ENCODE results near the gene TMEM128. TPM values are rescaled to one million over a fixed set of nuclear protein-coding genes. Genes with fewer than 3 reads are reported as not detected.

TMEM128 gene
- total RNA-seq, 1 experiment from 2014 or later: 21.5 TPM

DNA sequence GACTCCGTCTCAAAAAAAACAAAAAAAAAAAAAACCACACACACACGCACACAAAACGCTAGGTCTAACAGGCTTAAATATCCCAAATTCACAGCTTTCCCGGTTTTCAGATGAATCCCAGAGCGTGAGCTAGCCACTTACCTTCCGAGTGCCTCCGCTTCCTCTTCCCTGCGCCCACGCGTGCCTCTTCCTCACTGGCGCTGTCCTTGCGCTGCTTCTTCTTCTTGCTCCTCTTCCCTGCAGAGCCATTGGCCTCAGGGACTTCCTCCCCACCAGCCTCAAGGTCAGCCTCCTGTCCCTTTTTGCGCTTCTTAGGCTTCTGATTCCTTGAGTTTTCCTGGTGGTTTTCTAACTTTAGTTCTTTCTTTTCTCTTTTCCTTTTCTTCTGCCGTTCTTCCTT, 26.2 kb upstream of the TMEM128 start:
- no peaks in the 10 kb centered on the region for H3K9me3 ChIP-seq (ENCODE audit: control insufficient read depth, low read depth, low read length)
- H4K8ac ChIP-seq (replicated peaks; ENCODE audit: insufficient read length, low read depth, low read length): no peak overlapping the region
- Mint-ChIP-seq H3K27ac (peak overlapping the region in 1 of 3 experiments; percentile 40; a peak in 2 of 7 replicates), H3K9me3 (no peaks in the 10 kb centered on the region; a peak in 1 of 5 replicates), H3K4me1 (no peaks in the 10 kb centered on the region), H3K4me3 (no peak overlapping the region), H3K36me3 (ENCODE audit: insufficient read depth in 1 of 3, low read depth in 3 of 3) (peaks cover 34 to 85% (median 57%) of the 10 kb centered on the region in 3 experiments; a peak in 6 of 7 replicates), H3K27me3 (ENCODE audit: low read depth) (no peaks in the 10 kb centered on the region)
- no peaks in the 10 kb centered on the region for H3K27me3 ChIP-seq (ENCODE audit: insufficient read depth, low read length)
- no peak overlapping the region for H3K23ac ChIP-seq (ENCODE audit: insufficient read length, low read depth, low read length)
- TF ChIP-seq, protein P1, sequence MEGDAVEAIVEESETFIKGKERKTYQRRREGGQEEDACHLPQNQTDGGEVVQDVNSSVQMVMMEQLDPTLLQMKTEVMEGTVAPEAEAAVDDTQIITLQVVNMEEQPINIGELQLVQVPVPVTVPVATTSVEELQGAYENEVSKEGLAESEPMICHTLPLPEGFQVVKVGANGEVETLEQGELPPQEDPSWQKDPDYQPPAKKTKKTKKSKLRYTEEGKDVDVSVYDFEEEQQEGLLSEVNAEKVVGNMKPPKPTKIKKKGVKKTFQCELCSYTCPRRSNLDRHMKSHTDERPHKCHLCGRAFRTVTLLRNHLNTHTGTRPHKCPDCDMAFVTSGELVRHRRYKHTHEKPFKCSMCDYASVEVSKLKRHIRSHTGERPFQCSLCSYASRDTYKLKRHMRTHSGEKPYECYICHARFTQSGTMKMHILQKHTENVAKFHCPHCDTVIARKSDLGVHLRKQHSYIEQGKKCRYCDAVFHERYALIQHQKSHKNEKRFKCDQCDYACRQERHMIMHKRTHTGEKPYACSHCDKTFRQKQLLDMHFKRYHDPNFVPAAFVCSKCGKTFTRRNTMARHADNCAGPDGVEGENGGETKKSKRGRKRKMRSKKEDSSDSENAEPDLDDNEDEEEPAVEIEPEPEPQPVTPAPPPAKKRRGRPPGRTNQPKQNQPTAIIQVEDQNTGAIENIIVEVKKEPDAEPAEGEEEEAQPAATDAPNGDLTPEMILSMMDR (conservative IDR thresholded peaks at IDR 0.05): no peak
- no peak overlapping the region for H3K4me2 ChIP-seq (ENCODE audit: insufficient read depth, insufficient read length, low read length)
- no peak overlapping the region for H2BK120ac ChIP-seq (ENCODE audit: low read depth, low read length, poor library complexity, severe bottlenecking)
- no peak overlapping the region for H3K27ac ChIP-seq (ENCODE audit: insufficient read length, low read depth, low read length)
- H2AFZ ChIP-seq (ENCODE audit: low read length): no peak overlapping the region
- H3K9ac ChIP-seq (ENCODE audit: extremely low read depth, insufficient read length, low read length): no peak overlapping the region
- H4K20me1 ChIP-seq (ENCODE audit: control insufficient read depth, insufficient read depth, insufficient read length): no peaks in the 10 kb centered on the region
- H3K4ac ChIP-seq (ENCODE audit: low read depth, low read length): no peak overlapping the region
- H3K56ac ChIP-seq (ENCODE audit: insufficient read length, low read depth, low read length): no peak overlapping the region
- H3K4me1 ChIP-seq (ENCODE audit: insufficient read depth, low read length): no peaks in the 10 kb centered on the region
- no peak overlapping the region for H2BK12ac ChIP-seq (ENCODE audit: insufficient read length, low read depth, low read length)
- no peaks in the 10 kb centered on the region for H3K79me2 ChIP-seq (ENCODE audit: insufficient read depth, low read length)
- H3K14ac ChIP-seq (ENCODE audit: insufficient read depth, low read length): no peak overlapping the region
- H3K23me2 ChIP-seq (ENCODE audit: insufficient read length, low read depth, low read length, poor library complexity, severe bottlenecking): no peaks in the 10 kb centered on the region
- no peak overlapping the region for H4K91ac ChIP-seq (ENCODE audit: insufficient read length, low read depth, low read length)
- H2BK20ac ChIP-seq (ENCODE audit: low read depth, low read length, poor library complexity, severe bottlenecking): no peak overlapping the region
- no peak overlapping the region for H2BK15ac ChIP-seq (ENCODE audit: low read depth, low read length)
- no peak overlapping the region for H3T11ph ChIP-seq (ENCODE audit: low read length)
- DNase-seq: no peak
- WGBS (ENCODE audit: extremely low coverage, insufficient read length, low lambda C conversion rate): no CpG with 5 or more reads among the region's 14 CpGs
- H3K18ac ChIP-seq (ENCODE audit: insufficient read length, low read depth, low read length): no peak overlapping the region
- H4K5ac ChIP-seq (ENCODE audit: insufficient read length, low read depth, low read length): no peak overlapping the region
- no peak overlapping the region for H2BK5ac ChIP-seq (ENCODE audit: insufficient read length, low read length)
- H2AK5ac ChIP-seq (ENCODE audit: insufficient read length, low read length): no peak overlapping the region
- no peaks in the 10 kb centered on the region for H3K79me1 ChIP-seq (ENCODE audit: insufficient read depth, low read depth, low read length, poor library complexity, severe bottlenecking)
